Tibial artery (tissue), 4 donors: ENCODE measurements around the gene C17orf67.

Experiments
- DNase-seq, 2 donors: peaks; one replicate each; pipeline ENCODE4 v3.0.0-alpha.2; 2019
- H3K27ac ChIP-seq, 2 donors: fragments of 200-600 bp; sonication (generic) in 1 of 2; 1 replicate in 1 of 2; 2 replicates in 1 of 2; pipeline ENCODE4 v1.5.1; 2018 to 2019; ENCODE audit warnings: mild to moderate bottlenecking in 1 of 2
- H3K27me3 ChIP-seq, 2 donors: fragments of 200-600 bp; sonication (generic) in 1 of 2; one replicate each; pipeline versions ENCODE4 v1.5.1 to v1.6.0; 2016 to 2019
- H3K36me3 ChIP-seq, 3 donors: fragments of 200-600 bp; sonication (generic) in 2 of 3; one replicate each; pipeline ENCODE4 v1.5.1; 2016 to 2019; ENCODE audit warnings: mild to moderate bottlenecking in 2 of 3
- H3K4me1 ChIP-seq, 4 donors: fragments of 200-600 bp; sonication (generic) in 2 of 4; 1 replicate in 3 of 4; 2 replicates in 1 of 4; pipeline ENCODE4 v1.5.1; 2016 to 2019
- H3K4me3 ChIP-seq, 2 donors: fragments of 200-600 bp; sonication (generic) in 1 of 2; 1 replicate in 1 of 2; 2 replicates in 1 of 2; pipeline ENCODE4 v1.5.1; 2018 to 2019; ENCODE audit warnings: mild to moderate bottlenecking in 2 of 2
- H3K9me3 ChIP-seq, 3 donors: fragments of 200-600 bp; sonication (generic) in 1 of 3; one replicate each; pipeline ENCODE4 v1.5.1; 2016 to 2019
- intact Hi-C: fragments of 100-400 bp; cut with DNase I; formaldehyde crosslinking; loops from one replicate; pipeline ENCODE4 v1.15.0; 2023; ENCODE audit warnings: low total_unique reads
- TF ChIP-seq, protein P1 (sequence below), 2 experiments: fragments of 200-600 bp in 1 of 2; fragments of 450-650 bp in 1 of 2; IDR thresholded peaks; one replicate each; pipeline ENCODE4 v1.5.1; 2017 to 2019; ENCODE audit warnings: antibody characterized with exemption in 2 of 2, mild to moderate bottlenecking in 1 of 2, moderate library complexity in 1 of 2

C17orf67 gene

DNA sequence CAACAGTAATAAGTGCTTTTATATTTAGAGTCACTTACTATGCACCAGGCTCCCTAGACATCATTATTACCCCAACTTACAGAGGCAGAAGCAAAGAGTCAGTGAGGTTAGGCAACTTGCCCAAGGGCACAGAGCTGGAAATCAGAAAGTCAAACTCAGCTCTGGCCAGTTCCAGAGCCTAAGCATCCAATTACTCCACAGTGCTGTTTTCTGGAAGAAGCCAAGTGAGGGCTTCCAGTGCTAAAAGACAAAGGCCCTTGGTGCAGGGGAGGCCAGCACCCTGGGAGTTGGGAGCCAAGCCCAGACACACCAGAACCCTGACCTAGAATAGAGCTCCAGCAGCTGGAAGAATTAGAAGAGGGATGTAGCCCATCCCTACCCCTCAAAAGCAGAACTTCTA lies 40.2 kb downstream of the C17orf67 start:
- intact Hi-C loops: no loop called here
- Histone ChIP-seq H3K27me3 (no peaks in the 10 kb centered on the region), H3K4me3 (no peak overlapping the region), H3K27ac (no peak overlapping the region), H3K4me1 (no peaks in the 10 kb centered on the region), H3K9me3 (no peaks in the 10 kb centered on the region), H3K36me3 (peaks cover 0 to 3% (median 0%) of the 10 kb centered on the region in 3 donors)
- TF ChIP-seq, protein P1, sequence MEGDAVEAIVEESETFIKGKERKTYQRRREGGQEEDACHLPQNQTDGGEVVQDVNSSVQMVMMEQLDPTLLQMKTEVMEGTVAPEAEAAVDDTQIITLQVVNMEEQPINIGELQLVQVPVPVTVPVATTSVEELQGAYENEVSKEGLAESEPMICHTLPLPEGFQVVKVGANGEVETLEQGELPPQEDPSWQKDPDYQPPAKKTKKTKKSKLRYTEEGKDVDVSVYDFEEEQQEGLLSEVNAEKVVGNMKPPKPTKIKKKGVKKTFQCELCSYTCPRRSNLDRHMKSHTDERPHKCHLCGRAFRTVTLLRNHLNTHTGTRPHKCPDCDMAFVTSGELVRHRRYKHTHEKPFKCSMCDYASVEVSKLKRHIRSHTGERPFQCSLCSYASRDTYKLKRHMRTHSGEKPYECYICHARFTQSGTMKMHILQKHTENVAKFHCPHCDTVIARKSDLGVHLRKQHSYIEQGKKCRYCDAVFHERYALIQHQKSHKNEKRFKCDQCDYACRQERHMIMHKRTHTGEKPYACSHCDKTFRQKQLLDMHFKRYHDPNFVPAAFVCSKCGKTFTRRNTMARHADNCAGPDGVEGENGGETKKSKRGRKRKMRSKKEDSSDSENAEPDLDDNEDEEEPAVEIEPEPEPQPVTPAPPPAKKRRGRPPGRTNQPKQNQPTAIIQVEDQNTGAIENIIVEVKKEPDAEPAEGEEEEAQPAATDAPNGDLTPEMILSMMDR (IDR thresholded peaks at IDR 0.05): no peak
- no peak for DNase-seq

DNA sequence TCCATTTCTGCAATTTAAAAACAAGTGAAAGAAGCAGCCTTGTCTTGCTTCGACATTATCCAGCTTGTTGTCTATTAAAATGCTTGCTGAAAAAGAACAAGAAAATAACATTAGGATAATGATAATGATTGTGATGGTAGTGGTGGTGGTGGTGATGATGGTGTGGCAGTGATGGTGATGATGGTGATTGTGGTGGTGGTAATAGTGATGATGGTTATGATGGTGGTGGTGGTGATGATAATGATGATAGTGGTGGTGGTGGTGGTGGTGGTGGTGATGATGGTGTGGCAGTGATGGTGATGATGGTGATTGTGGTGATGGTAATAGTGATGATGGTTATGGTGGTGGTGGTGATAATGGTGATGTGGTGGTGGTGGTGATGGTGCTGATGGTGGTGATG lies 41.5 kb downstream of the C17orf67 start:
- Histone ChIP-seq H3K27ac (no peak overlapping the region), H3K9me3 (no peaks in the 10 kb centered on the region), H3K4me3 (no peak overlapping the region), H3K36me3 (peaks cover 0 to 3% (median 0%) of the 10 kb centered on the region in 3 donors), H3K27me3 (no peaks in the 10 kb centered on the region), H3K4me1 (no peaks in the 10 kb centered on the region)
- no peak for DNase-seq
- intact Hi-C loops: no loop called here
- TF ChIP-seq, protein P1 (IDR thresholded peaks at IDR 0.05): no peak

DNA sequence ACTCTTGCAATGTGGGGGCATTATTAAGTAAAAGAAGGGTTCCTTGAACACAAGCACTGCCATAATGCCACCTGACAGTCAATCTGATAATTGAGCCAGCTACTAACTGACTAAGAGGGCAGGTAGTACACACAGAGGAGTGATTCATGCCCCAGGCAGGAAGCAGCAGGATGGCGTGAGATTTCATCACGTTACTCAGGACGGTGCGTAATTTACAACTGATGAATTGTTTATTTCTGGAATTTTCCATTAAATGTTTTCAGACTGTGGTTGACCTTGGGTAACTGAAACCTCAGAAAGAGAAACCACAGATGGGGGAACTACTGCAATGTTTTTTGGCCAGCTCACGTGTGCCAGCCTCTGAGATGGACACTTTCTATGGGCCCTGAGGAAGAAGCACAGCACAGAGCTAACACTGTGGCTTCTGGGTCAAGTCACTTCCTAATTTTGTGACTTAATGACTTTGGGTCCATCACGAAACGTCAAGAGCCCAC lies 46.7 kb downstream of the C17orf67 start:
- intact Hi-C loops: no loop called here
- Histone ChIP-seq H3K4me3 (no peak overlapping the region), H3K36me3 (no peaks in the 10 kb centered on the region), H3K27me3 (no peaks in the 10 kb centered on the region), H3K4me1 (no peaks in the 10 kb centered on the region), H3K27ac (no peak overlapping the region), H3K9me3 (no peaks in the 10 kb centered on the region)
- TF ChIP-seq, protein P1 (IDR thresholded peaks at IDR 0.05): no peak
- DNase-seq: no peak

DNA sequence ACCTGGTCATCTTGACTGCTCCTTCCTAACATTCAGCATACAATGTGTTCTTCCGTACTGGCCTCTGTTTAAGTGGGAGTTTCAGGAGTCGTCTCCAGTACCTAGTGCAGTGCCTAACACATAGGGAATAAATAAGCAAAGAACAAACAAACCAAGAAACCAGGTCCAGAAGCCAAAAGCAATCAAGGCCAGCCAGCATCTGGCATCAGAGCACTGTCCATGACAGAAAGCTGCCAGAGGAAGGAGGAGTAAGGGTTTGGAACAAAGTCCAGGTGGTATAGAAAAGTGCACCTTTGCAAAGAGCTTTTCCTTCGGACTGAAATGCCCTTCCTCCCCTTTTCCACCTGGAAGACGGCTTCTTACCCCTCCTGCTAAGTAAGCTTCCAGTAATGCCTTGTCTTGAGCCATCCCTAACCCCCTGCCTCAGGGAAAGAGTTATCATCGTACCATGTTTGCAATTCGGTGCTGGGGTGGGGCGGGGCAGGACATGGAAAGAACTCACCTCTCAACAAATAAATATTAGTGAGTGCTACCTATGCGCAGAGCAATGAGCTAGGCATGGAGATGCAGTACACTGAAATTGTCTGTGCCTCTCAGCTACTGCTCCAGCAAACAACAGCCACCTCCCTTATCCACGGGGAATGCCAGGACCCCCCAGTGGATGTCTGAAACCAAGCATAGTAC lies 47.6 kb downstream of the C17orf67 start:
- no peaks in the 10 kb centered on the region for H3K36me3 ChIP-seq
- H3K27me3 ChIP-seq: no peaks in the 10 kb centered on the region
- H3K4me1 ChIP-seq: no peaks in the 10 kb centered on the region
- no peaks in the 10 kb centered on the region for H3K9me3 ChIP-seq
- no peak overlapping the region for H3K27ac ChIP-seq
- TF ChIP-seq, protein P1 (IDR thresholded peaks at IDR 0.05): no peak
- no peak overlapping the region for H3K4me3 ChIP-seq
- intact Hi-C loops: no loop called here
- DNase-seq: no peak

DNA sequence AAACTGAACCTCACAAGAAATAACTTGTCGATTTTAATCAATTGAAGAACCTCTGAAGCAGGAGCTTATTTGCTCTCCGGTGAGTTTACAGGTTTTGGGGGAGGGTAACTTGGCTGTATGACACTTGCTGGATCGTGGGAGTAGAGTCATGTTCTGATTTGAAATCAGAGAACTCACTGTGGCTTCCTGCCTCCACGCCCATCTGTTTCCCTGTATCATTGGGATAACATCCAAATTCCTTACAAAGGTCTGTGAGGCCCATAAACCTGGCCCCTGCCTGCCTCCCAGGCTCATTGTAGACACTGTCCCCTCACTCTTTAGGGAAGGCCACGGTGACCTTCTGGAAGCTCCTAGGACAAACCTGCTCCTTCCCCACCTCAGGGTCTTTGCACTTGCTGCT lies 48.3 kb downstream of the C17orf67 start:
- no peak overlapping the region for H3K27ac ChIP-seq
- intact Hi-C loops: no loop called here
- no peak for DNase-seq

More for the DNA sequence above, 48.3 kb downstream of the C17orf67 start:
- Histone ChIP-seq H3K4me3 (no peak overlapping the region), H3K9me3 (no peaks in the 10 kb centered on the region), H3K4me1 (peaks cover 0 to 3% (median under 1%) of the 10 kb centered on the region in 4 donors), H3K36me3 (no peaks in the 10 kb centered on the region), H3K27me3 (peaks cover 0 to 5% of the 10 kb centered on the region in 2 donors)
- TF ChIP-seq, protein P1 (IDR thresholded peaks at IDR 0.05): no peak
